GM19023 (cell line): ENCODE data around the gene KCNQ1.

Experiments
- ATAC-seq: cut with Tn5 transposase; IDR thresholded peaks from one replicate; pipeline ENCODE4 v1.9.1; 2021; ENCODE audit warnings: mild to moderate bottlenecking, moderate library complexity; ENCODE audit not compliant: unreplicated experiment

KCNQ1 gene

DNA sequence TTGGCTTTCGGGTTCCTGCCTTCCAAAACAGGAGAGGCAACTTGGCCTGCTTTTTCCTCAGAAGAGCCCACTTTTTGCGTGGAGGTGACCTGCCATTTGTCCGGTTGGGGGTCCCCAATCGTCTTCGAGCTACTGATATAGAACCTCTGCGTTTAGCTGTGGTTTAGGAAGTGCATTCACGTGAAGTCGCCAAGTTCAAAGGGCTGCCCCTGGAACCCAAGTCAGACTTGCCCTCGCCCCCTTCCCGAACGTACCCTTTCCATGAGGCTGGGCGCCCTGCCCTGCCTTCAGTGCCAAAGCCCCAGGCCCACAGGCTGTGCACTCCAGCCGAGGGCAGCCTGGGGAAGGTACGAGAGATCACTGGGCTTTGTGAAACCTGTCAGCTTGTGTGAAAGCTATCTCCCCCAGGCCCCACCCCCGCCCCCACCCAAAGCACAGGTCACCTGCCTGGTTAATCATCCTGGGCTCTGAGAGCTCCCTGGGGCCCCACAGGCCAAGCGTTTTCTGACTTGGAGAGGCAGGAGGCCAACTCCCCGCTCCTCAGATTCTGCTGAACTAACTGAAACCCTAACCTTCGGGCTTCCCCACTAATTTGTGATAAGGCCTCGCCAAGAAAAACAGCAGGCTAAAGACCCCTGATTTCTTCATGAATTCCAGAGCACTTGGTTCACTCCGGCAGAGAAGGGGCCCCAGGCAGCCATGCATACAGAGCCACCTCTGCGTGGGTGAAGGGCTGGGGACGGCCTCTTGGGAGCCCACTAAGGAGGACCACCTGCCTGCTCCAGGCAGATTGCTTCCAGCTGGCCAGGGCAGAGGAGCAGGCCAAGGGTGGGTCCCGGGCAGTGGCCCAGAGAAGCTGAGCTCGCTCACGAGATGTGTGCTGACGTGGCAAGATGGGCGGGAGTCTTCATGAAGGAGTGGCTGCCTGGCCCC is 280.8 kb downstream of the KCNQ1 start:
- ATAC-seq = no peak

GRCh38 chr11:2726964-2727363 is 282.2 kb downstream of the KCNQ1 start:
- ATAC-seq = no peak

GRCh38 chr11:2728128-2728662 is 283.4 kb downstream of the KCNQ1 start:
- ATAC-seq = no peak

DNA sequence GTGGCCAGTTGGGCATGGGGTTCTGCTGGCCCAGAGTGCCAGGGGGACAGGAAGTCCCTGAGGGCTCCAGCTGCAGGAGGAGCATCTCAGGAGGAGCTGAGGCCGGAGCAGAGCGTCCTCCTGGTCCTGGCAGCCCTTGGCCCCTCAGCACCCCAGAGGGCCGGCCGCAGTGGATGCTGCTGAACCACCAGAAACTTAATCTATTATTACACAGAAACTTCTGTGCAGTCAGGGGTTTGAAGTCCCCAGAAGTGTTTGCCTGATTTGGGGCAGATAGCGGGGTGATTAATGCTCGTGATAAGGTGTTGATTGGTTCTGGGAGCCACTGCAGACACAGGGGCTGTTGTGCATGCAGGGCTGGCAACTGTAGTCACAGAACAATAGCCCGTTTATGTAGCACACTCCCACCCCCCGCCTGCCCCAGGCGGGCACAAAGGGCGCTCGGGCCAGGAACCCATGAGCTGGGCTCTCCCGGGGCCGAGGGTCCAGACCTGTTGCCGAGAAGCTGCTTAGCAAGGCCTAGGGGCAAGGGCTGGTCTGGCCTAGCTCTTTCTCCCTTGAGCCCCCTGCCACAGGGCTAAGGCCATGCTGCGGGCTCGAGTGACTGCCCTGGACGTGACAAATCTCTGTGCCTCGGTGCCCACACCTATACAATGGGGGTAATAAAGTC is 284.0 kb downstream of the KCNQ1 start:
- ATAC-seq = no peak

DNA sequence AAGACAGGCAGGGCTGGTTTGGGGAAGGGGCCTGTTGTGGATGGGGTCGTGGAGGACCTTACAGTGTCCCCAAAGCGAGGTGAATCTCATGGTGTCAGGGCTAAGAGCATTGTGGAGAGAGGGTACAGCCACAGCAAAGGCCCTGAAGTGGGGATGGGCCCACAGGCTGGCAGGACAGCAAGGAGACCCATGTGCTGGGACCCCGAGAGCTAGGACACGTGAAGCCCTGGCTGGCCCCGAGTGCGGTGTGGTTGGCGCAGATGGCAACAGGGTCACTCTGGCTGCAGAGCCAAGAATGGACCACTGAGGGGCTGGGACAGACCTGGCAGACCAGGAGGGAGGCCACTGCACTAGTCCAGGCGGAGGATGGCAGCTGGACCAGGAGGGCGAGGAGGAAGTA is 285.0 kb downstream of the KCNQ1 start:
- ATAC-seq = no peak

GRCh38 chr11:2730272-2731129 is 285.7 kb downstream of the KCNQ1 start:
- ATAC-seq = no peak

GRCh38 chr11:2731130-2732125 is 286.6 kb downstream of the KCNQ1 start:
- no peak for ATAC-seq

DNA sequence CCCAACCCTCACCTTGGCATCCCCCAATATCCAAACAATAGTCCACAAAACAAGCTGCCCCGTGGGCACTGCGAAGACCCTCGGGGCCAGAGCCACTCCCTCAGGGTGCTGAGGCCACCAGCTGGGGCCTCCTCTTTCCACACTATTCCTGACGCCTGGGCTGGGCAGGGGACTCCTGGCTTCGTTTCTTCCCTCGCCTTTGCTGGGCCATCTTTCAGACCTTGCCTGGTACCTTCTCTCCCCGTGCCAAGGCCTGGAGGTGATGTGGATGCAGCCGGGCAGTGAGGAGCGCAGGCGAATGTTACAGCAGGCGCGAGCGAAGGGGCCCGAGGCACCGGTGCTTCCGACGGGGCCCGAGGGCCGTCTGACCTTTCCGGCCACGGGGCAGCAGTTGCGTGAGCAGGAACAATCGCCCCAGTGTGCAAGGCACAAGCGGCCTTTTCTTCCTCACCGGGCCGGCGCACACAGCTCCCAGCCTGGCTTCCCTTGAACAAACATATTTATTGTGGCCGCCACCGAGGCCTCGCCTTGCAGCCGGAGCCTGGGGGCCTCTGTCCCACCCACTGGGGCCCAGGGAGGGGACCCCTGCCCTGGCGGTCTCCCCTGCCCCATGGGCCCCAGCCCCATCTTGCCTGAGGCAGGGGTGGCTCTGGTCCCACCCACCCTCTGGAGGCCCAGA is 287.6 kb downstream of the KCNQ1 start:
- no peak for ATAC-seq

- no peak for ATAC-seq
These were observed 288.3 kb downstream of the KCNQ1 start for GRCh38 chr11:2732940-2733628.

DNA sequence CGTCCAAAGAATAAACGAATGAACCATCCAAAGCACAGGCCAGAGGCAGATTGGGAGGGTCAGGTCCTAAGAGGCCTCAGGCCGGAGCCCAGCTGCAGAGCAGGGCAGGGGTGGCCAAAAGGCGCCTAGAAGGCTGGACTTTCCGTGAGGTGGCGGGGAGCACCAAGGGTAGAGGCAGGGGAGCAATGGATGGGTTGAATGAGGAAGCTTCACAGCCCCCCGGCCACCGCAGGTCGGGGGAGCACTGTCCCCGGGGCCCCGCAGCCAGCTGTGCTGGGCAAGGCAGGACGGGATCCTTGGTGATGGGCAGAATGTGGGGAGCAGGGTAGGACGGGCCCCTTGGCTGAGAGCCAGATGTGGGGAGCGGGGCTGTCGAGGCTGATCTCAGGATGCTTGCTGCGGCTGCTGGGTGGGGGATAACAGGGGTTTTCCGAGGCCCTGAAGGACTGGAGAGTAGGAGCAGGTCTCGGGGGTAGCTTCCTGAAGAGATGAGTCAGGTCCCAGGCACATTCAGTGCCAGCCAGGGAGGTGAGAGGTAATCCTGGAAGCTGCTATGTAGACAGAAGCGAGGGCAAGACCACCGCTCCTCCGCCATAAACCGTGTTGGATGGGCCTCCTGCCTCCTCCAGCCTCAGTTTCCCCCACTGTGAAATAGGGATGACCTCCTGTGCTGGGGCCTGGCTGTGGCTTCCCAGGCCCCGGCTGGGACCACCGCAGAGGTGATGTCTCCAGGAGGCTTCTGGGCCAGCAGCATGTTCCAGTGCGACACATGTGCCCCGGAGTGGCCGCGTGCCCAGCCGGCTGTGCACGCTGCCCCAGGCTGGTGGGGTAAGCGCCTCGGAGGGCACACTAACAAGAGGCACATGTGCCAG is 289.6 kb downstream of the KCNQ1 start:
- no peak for ATAC-seq

DNA sequence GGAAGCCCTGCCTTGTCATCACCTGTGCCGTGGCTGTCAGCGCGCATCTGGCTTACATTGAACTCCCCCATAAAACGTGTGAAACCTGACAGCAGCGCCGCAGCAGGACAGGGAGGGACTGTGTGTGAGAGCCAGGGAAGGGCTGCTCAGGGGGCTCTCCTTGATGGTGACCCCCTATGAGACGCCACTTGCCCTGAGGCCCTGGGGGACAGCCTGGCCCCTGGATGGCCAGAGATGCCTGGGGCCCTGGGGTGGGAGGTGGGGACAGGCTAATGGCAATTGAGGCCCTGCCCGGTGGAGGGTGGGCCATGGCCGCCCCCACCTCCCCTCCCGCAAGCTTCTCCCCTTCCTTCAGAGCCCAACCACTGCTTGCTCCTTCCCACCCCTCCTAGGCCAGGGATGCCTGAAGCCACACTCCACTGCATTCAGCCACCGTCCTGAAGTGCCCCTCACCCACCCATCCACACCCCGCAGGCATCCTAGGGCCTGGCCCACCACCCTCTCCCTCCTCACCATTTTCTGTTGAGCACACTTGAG is 290.3 kb downstream of the KCNQ1 start:
- ATAC-seq = no peak

DNA sequence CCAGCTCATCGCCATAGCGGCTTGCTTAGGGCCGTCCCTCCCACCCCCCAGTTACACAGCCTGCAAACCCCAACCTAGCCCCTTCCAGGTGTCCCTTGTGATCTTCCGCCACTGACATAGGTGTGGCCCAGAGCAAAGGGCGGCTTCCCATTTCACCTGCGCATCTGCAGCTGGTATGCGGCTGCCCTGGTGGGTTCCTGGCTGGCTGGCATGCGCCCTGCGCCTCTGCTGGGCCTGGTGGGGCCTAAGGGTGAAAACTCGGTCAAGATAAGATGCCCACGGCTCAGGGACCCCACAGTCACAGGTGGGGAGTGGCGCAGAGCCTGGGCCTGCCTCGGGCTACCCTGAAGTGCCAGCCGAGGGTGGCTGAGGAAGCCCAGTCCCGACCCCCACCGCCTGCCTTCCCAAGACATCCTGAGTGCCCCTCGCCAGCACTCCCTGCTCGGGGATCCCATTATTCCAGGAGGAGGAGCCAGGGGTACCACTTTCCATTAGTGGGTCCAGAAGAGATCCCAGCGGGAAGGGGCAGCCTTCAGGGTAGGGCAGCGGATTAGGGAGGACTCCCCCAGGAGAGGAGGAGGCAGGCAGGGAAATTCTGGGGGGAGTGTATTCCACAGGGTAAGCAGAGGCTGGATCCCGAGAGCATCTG is 291.9 kb downstream of the KCNQ1 start:
- no peak for ATAC-seq

DNA sequence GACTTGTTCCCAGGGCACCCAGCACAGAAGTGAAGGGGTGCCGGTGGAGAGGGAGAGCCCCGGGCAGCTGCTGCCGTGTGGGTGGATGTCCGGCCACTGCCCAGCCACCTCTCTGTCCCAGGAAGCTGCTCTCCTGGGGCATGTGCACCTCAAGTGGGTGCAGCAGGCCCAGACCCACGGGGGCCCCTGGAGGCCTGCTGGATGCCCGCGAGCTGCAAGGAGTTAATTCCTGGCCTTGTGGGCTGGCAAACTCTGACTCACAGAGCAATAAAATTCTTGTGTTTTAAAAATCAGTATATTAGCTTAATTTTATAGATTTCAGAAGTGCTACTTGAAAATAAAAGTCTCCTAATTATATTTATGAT is 292.4 kb downstream of the KCNQ1 start:
- no peak for ATAC-seq

GRCh38 chr11:2737866-2738265 is 293.1 kb downstream of the KCNQ1 start:
- ATAC-seq = no peak

DNA sequence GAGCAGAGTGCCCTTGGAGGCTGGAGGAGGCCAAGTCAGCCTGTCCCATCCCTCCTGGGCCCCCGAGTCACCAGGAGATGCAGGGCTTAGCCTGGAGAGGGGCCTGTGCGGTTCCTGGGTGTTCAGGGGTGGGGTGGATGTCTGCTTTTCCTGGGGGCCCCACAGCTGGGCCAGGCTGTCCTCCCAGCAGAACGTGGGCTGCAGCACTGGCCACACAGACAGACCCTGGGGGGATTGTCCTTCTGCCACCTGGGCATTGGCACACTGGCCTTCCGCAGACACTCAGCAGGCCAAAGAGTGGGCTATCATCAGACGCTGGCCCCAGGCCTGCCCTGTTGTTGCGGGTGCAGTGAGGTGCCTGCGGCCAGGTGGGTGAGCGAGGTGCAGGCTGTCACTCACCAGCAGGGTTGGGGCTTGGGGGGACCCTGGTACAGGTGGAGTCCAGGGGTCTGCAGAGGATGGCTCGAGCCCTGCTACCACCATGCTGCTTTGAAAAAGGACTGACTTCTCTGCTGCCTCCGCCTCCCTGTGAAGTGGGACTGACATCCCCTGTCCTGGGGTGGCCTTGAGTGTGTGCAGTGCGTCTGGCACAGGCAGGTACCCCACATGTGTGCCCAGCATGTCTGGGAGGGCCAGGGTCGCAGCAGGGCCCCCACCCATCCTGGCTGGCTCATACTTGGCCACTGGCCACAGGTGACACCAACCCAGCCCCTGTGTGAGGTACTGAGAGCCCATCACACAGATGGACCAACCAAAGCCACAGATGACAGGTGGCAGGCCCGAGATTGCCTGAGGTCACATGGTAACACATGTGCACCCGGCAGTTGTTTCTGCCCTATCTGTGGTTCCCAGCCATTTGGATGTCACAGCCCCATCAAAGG is 294.0 kb downstream of the KCNQ1 start:
- no peak for ATAC-seq
